Stomach (tissue), 9 donors: Measurements from ENCODE around the gene MAGEB3. TPM values are rescaled to one million over a fixed set of nuclear protein-coding genes. Genes with fewer than 3 reads are reported as not detected.

Experiments used
- DNase-seq, 2 donors: peaks; one replicate each; pipeline versions ENCODE4 v3.0.0 to v3.0.0-alpha.2; 2013 to 2019
- H3K27ac ChIP-seq, 5 donors: fragments of 200-600 bp in 4 of 5; sonication (generic) in 4 of 5; one replicate each; pipeline ENCODE4 v1.5.1; 2013 to 2019; ENCODE audit warnings: mild to moderate bottlenecking in 1 of 5, moderate library complexity in 1 of 5
- H3K27me3 ChIP-seq, 3 donors: fragments of 200-600 bp; sonication (generic); one replicate each; pipeline ENCODE4 v1.5.1; 2017 to 2019; ENCODE audit warnings: mixed run types in 1 of 3
- H3K36me3 ChIP-seq, 4 donors: fragments of 200-600 bp; sonication (generic); 1 replicate in 3 of 4; 2 replicates in 1 of 4; pipeline ENCODE4 v1.5.1; 2016 to 2019
- H3K4me1 ChIP-seq, 4 donors: fragments of 200-600 bp; sonication (generic); one replicate each; pipeline ENCODE4 v1.5.1; 2016 to 2019
- H3K4me3 ChIP-seq, 4 donors: fragments of 200-600 bp; sonication (generic) in 3 of 4; one replicate each; pipeline ENCODE4 v1.5.1; 2016 to 2019; ENCODE audit warnings: mild to moderate bottlenecking in 1 of 4
- H3K9me3 ChIP-seq, 4 donors: fragments of 200-600 bp; sonication (generic); one replicate each; pipeline ENCODE4 v1.5.1; 2016 to 2019
- CTCF ChIP-seq, 7 experiments: fragments of 450-650 bp in 4 of 7; fragments of 200-600 bp in 3 of 7; sonication (generic) in 3 of 7; IDR thresholded peaks; one replicate each; pipeline ENCODE4 v1.5.1; 2016 to 2019; ENCODE audit warnings: antibody characterized with exemption in 7 of 7, control low read depth in 2 of 7, mild to moderate bottlenecking in 1 of 7
- EP300 ChIP-seq: sonication (generic); formaldehyde crosslinking; IDR thresholded peaks from one replicate; pipeline ENCODE4 v1.6.1; 2017; ENCODE audit warnings: antibody characterized with exemption
- POLR2A ChIP-seq, 4 donors: fragments of 450-650 bp; IDR thresholded peaks; one replicate each; pipeline ENCODE4 v1.6.1; 2016; ENCODE audit warnings: antibody characterized with exemption in 4 of 4, control low read depth in 2 of 4, mild to moderate bottlenecking in 1 of 4, moderate library complexity in 1 of 4
- POLR2AphosphoS5 ChIP-seq, 3 donors: sonication (generic); formaldehyde crosslinking; IDR thresholded peaks; one replicate each; pipeline ENCODE4 v1.6.1; 2016; ENCODE audit warnings: antibody characterized with exemption in 3 of 3
- WGBS, 5 donors: extraction: QIAGEN DNeasy Blood & Tissue Kit in 3 of 5; methylation state at CpG; one replicate each; pipeline versions ENCODE4 v1.1.5 to v1.1.7; 2013 to 2018; 5-methylcytosine and 5-hydroxymethylcytosine counted together
- intact Hi-C: fragments of 100-400 bp; cut with DNase I; formaldehyde crosslinking; loops from one replicate; pipeline ENCODE4 v1.15.1; 2023; ENCODE audit warnings: low total_unique reads
- polyA plus RNA-seq, 3 donors: library from polyadenylated mRNA; stranded (reverse); fragments of 200-250 nt; gene quantifications; one replicate each; pipeline ENCODE4 v1.2.3, GENCODE V29; 2013
- total RNA-seq, 5 donors: library from RNA; depleted of rRNA; stranded (reverse); fragments of >200 nt; gene quantifications; one replicate each; pipeline versions ENCODE4 v1.1.0 to v1.2.3, GENCODE V29; 2014 to 2016
- donor health status: healthy with polysubstance abuse.
- donor health status: Bipolar disorder and iron deficiency.
- donor health status: healthy.

MAGEB3 gene
- total and polyA plus RNA-seq, 8 donors, result not detected

GRCh38 chrX:30220661-30221060, 9.8 kb upstream of the MAGEB3 start:
- no peaks in the 10 kb centered on the region for H3K9me3 ChIP-seq
- intact Hi-C loops, result no loop called here
- TF ChIP-seq CTCF (IDR thresholded peaks at IDR 0.05) (no peak), POLR2A (IDR thresholded peaks at IDR 0.05) (no peak), POLR2AphosphoS5 (IDR thresholded peaks at IDR 0.05) (no peak), EP300 (no peak)
- no peak overlapping the region for H3K4me3 ChIP-seq
- no peak for DNase-seq
- no peaks in the 10 kb centered on the region for H3K27me3 ChIP-seq
- no peaks in the 10 kb centered on the region for H3K4me1 ChIP-seq
- 53 to 74% (median 62%) methylated on average over 5 of the region's 5 CpGs for WGBS, 5 donors
- no peaks in the 10 kb centered on the region for H3K36me3 ChIP-seq
- H3K27ac ChIP-seq, result no peak overlapping the region

GRCh38 chrX:30224536-30224935, 5.9 kb upstream of the MAGEB3 start:
- 33 to 80% (median 54%) methylated on average over 2 of the region's 2 CpGs for WGBS, 5 donors
- no peaks in the 10 kb centered on the region for H3K9me3 ChIP-seq
- H3K36me3 ChIP-seq, result no peaks in the 10 kb centered on the region
- no peak overlapping the region for H3K27ac ChIP-seq
- no peak for TF ChIP-seq CTCF (IDR thresholded peaks at IDR 0.05)
- no peak for TF ChIP-seq POLR2A (IDR thresholded peaks at IDR 0.05)
- no peak for TF ChIP-seq POLR2AphosphoS5 (IDR thresholded peaks at IDR 0.05)
- no peak for TF ChIP-seq EP300
- no peaks in the 10 kb centered on the region for H3K27me3 ChIP-seq
- intact Hi-C loops, result no loop called here
- no peak overlapping the region for H3K4me3 ChIP-seq
- H3K4me1 ChIP-seq, result no peaks in the 10 kb centered on the region
- DNase-seq, result no peak

- intact Hi-C loops, result no loop called here
- no peaks in the 10 kb centered on the region for H3K36me3 ChIP-seq
- no peak overlapping the region for H3K4me3 ChIP-seq
- H3K27me3 ChIP-seq, result no peaks in the 10 kb centered on the region
- 50 to 67% (median 57%) methylated on average over 1 of the region's 1 CpG; no CpG with 5 or more reads in 1 of the 5 donors for WGBS, 5 donors
- H3K27ac ChIP-seq, result no peak overlapping the region
- no peaks in the 10 kb centered on the region for H3K9me3 ChIP-seq
- no peaks in the 10 kb centered on the region for H3K4me1 ChIP-seq
- TF ChIP-seq EP300, result no peak
- no peak for TF ChIP-seq POLR2AphosphoS5 (IDR thresholded peaks at IDR 0.05)
- TF ChIP-seq POLR2A (IDR thresholded peaks at IDR 0.05), result no peak
- no peak for TF ChIP-seq CTCF (IDR thresholded peaks at IDR 0.05)
- no peak for DNase-seq
Observed at GRCh38 chrX:30228526-30228925, 1.9 kb upstream of the MAGEB3 start.

GRCh38 chrX:30241724-30242415, 11.4 kb downstream of the MAGEB3 start, which contains the start of gene MAGEB4:
MAGEB4 (plus strand) TSS chrX:30242000; CDS start chrX:30242136, 136 bp downstream.
- 81 to 91% (median 86%) methylated on average over 9 to 10 of the region's 10 CpGs for WGBS, 5 donors
- no peaks in the 10 kb centered on the region for H3K27me3 ChIP-seq

More at GRCh38 chrX:30241724-30242415, 11.4 kb downstream of the MAGEB3 start, which contains the start of gene MAGEB4:
- TF ChIP-seq POLR2A (IDR thresholded peaks at IDR 0.05), result no peak
- TF ChIP-seq EP300, result no peak
- TF ChIP-seq CTCF (IDR thresholded peaks at IDR 0.05), result no peak
- TF ChIP-seq POLR2AphosphoS5 (IDR thresholded peaks at IDR 0.05), result no peak
- Histone ChIP-seq H3K27ac (no peak within 1 kb of the TSS), H3K4me1 (no peaks in the 10 kb centered on the region), H3K9me3 (no peaks in the 10 kb centered on the region), H3K4me3 (no peak within 1 kb of the TSS), H3K36me3 (no peaks in the 10 kb centered on the region)
- intact Hi-C loops, result no loop called here
- no peak for DNase-seq
